Measurements from ENCODE around the gene MEF2B. TPM values are rescaled to one million over a fixed set of nuclear protein-coding genes. Genes with fewer than 3 reads are reported as not detected.

MEF2B gene
- total RNA-seq, 2 donors from 2014 or later, result not detected

DNA sequence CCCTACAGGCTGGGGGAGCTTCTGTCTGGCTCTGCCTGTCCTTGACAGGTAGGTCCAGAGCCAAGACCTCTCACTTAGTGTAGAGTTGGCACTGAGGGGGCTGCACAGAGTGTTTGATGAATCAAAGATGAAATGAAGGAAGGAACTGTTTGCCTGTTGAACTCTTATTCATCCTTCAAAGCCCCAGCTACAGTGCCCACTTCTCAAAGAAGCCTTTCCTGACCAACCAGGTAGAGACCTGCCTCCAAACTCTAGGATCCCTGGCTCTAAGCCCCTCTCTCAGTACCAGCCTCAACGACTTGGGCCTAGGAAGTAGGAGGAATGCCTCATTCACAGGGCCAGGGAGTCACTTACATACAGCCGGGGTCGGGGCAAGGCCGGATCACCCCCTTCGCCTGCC lies 22.7 kb downstream of the MEF2B start:
- Histone ChIP-seq H3K27me3 (no peaks in the 10 kb centered on the region), H3K36me3 (no peaks in the 10 kb centered on the region), H3K27ac (no peak overlapping the region), H3K4me1 (peaks cover 0 to 6% of the 10 kb centered on the region in 2 donors), H3K4me3 (no peak overlapping the region), H3K9me3 (no peaks in the 10 kb centered on the region)
- DNase-seq (ENCODE audit: low spot score), result no peak
- TF ChIP-seq, protein P1, sequence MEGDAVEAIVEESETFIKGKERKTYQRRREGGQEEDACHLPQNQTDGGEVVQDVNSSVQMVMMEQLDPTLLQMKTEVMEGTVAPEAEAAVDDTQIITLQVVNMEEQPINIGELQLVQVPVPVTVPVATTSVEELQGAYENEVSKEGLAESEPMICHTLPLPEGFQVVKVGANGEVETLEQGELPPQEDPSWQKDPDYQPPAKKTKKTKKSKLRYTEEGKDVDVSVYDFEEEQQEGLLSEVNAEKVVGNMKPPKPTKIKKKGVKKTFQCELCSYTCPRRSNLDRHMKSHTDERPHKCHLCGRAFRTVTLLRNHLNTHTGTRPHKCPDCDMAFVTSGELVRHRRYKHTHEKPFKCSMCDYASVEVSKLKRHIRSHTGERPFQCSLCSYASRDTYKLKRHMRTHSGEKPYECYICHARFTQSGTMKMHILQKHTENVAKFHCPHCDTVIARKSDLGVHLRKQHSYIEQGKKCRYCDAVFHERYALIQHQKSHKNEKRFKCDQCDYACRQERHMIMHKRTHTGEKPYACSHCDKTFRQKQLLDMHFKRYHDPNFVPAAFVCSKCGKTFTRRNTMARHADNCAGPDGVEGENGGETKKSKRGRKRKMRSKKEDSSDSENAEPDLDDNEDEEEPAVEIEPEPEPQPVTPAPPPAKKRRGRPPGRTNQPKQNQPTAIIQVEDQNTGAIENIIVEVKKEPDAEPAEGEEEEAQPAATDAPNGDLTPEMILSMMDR (IDR thresholded peaks at IDR 0.05), result no peak

DNA sequence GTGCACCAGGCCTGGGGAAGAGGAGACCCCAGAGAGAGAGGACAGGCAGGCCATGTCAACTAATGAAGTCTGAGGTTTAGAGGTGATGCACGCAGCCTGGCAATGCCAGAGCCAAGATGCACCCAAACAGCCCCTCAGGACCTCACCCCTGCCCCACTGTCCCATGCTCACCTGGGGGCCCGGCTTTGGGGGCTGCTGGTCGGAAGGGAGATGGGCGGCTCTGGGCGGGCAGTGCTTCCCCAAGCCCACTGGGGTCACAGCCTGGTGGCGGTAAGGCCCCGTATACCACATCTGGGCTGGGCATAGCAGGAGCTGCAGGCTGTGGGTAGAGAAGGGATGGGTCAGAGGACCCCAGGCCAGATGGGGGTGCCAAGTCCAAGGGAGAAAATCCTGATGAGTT lies 23.2 kb downstream of the MEF2B start:
- no peaks in the 10 kb centered on the region for H3K27me3 ChIP-seq
- H3K36me3 ChIP-seq, result no peaks in the 10 kb centered on the region
- peaks cover 0 to 6% of the 10 kb centered on the region in 2 donors for H3K4me1 ChIP-seq
- H3K9me3 ChIP-seq, result no peaks in the 10 kb centered on the region
- DNase-seq (ENCODE audit: low spot score), result no peak
- TF ChIP-seq, protein P1 (IDR thresholded peaks at IDR 0.05), result no peak
- H3K27ac ChIP-seq, result no peak overlapping the region
- no peak overlapping the region for H3K4me3 ChIP-seq

DNA sequence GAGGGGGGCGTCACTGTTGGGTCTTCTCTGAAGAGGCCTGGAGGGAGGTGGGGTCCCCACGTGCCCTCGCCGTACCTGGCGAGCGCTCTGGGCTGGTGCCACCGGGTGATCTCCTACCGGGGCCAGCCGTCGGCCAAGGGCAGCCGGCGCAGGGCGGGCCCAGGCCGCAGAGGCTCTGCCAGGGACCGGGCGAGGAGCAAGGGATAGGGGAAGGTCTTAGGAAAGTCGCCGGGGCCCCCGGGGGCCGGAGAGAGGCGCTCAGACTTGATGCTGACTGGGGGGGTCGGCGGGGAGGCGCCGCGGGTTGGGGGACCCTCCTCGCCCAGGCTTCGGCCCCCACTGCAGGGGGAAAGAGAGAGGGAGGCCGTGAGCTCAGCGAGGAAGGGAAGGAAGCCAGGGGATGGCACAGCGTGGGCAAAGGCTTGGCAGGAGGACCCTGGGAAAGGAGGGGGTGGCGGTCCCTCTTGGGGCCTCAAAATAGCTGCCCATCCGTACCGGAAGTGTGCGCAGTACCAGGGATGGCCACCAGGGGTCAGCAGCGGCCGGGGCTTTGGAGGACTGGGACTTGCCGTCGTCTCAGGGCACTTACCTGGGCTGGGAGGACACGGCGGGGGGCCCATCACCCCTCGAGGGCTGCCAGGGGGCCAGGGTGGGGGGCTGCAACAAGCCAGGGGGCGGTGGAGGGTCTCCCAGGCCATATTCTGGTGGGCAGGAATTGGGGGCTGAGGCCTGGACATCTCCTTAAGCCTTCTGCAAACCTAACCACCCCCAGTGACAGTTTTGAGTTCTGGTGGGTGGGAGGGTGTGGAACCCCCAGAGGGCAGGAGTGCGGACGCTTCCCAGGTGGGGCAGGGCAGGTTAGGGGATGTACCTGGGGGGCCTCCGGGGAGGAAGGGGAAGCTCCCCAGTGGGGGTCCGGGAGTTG lies 24.1 kb downstream of the MEF2B start:
- Histone ChIP-seq H3K27ac (no peak overlapping the region), H3K9me3 (no peaks in the 10 kb centered on the region), H3K4me1 (peaks cover 0 to 6% of the 10 kb centered on the region in 2 donors), H3K36me3 (no peaks in the 10 kb centered on the region), H3K27me3 (no peaks in the 10 kb centered on the region), H3K4me3 (peak overlapping the region in 1 of 2 donors; percentile 33)
- peak; percentile 82 for DNase-seq (ENCODE audit: low spot score)
- TF ChIP-seq, protein P1 (IDR thresholded peaks at IDR 0.05), result peak; percentile 96 to 99

DNA sequence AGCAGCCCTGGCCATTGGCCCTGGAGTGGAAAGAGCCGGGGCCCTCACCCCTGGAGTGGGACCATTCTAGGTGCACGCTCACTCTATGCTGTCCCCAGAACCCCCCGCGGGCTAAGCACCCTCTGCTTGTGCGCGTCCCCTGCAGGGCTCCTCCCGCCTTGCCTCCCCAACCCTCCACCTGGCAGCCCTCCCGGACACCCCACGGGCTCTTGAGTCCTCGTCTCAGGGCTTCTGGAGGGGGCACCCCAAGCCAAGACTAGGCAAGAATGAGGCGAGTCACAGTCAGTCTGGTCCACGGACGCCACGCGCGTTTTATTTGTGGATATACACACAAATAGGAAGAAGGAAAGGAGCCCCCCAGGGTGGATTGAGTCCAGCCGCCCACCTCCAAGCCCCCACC lies 24.8 kb downstream of the MEF2B start:
- H3K27ac ChIP-seq, result no peak overlapping the region
- no peaks in the 10 kb centered on the region for H3K36me3 ChIP-seq
- H3K27me3 ChIP-seq, result no peaks in the 10 kb centered on the region
- no peak overlapping the region for H3K4me3 ChIP-seq
- DNase-seq (ENCODE audit: low spot score), result no peak
- TF ChIP-seq, protein P1 (IDR thresholded peaks at IDR 0.05), result no peak
- peaks cover 0 to 6% of the 10 kb centered on the region in 2 donors for H3K4me1 ChIP-seq
- no peaks in the 10 kb centered on the region for H3K9me3 ChIP-seq

DNA sequence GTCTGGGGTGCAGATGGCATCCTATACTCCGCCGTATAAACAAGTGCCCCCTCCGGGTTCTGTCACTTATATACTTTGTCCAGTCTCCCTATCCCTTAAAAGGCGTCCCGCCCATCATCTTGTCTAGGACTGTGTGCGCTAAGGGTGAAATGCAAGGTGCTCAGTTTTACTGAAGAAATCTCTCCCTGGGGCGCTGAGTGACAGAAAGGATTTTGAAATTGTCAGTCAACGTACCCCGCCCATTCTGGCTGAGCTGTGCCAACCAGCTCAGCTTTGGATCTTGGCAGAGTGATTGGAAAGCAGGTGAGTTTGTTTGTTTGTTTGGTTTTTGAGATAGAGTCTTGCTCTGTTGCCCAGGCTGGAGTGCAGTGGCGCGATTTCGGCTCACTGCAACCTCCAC lies 27.7 kb downstream of the MEF2B start:
- no peak overlapping the region for H3K27ac ChIP-seq
- TF ChIP-seq, protein P1 (IDR thresholded peaks at IDR 0.05), result no peak

More for the DNA sequence above, 27.7 kb downstream of the MEF2B start:
- Histone ChIP-seq H3K36me3 (no peaks in the 10 kb centered on the region), H3K27me3 (no peaks in the 10 kb centered on the region), H3K4me1 (peaks cover 0 to 12% of the 10 kb centered on the region in 2 donors), H3K4me3 (no peak overlapping the region), H3K9me3 (no peaks in the 10 kb centered on the region)
- DNase-seq (ENCODE audit: low spot score), result no peak
